Sigmoid colon (tissue), 4 donors: Measurements from ENCODE around the gene PRM1.

ENCODE experiments used
- POLR2A ChIP-seq, 2 donors: fragments of 450-650 bp; IDR thresholded peaks; one replicate each; pipeline ENCODE4 v1.6.1; 2016; ENCODE audit warnings: antibody characterized with exemption in 2 of 2, mild to moderate bottlenecking in 2 of 2, moderate library complexity in 2 of 2
- POLR2AphosphoS5 ChIP-seq, 4 donors: sonication (generic); formaldehyde crosslinking; IDR thresholded peaks; one replicate each; pipeline ENCODE4 v1.6.1; 2017; ENCODE audit warnings: antibody characterized with exemption in 4 of 4
- TF ChIP-seq, protein P1 (sequence below), 4 experiments: fragments of 450-650 bp in 3 of 4; fragments of 200-600 bp in 1 of 4; IDR thresholded peaks; one replicate each; pipeline ENCODE4 v1.5.1; 2016 to 2019; ENCODE audit warnings: antibody characterized with exemption in 4 of 4, mild to moderate bottlenecking in 3 of 4, moderate library complexity in 2 of 4

DNA sequence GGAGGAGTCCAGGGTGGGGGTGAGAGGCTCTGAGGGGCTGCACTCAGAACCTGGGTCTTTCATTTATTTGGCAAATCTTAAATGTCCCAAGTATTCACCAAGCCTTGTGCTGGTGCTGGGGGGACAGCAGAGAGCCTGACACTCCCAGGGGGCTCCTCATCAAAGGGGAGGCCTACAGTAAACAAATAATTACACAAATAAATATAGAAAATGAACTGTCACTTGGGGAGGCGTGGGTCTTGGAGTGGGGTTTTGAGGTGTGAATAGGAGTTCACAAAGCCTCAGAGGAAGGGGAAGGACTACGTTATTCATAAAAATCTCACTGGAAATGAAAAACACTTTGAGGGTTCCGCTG lies 15.2 kb upstream of the PRM1 start:
- no peak for TF ChIP-seq POLR2AphosphoS5 (IDR thresholded peaks at IDR 0.05)
- TF ChIP-seq, protein P1, sequence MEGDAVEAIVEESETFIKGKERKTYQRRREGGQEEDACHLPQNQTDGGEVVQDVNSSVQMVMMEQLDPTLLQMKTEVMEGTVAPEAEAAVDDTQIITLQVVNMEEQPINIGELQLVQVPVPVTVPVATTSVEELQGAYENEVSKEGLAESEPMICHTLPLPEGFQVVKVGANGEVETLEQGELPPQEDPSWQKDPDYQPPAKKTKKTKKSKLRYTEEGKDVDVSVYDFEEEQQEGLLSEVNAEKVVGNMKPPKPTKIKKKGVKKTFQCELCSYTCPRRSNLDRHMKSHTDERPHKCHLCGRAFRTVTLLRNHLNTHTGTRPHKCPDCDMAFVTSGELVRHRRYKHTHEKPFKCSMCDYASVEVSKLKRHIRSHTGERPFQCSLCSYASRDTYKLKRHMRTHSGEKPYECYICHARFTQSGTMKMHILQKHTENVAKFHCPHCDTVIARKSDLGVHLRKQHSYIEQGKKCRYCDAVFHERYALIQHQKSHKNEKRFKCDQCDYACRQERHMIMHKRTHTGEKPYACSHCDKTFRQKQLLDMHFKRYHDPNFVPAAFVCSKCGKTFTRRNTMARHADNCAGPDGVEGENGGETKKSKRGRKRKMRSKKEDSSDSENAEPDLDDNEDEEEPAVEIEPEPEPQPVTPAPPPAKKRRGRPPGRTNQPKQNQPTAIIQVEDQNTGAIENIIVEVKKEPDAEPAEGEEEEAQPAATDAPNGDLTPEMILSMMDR (IDR thresholded peaks at IDR 0.05): no peak
- no peak for TF ChIP-seq POLR2A (IDR thresholded peaks at IDR 0.05)
